Ovary (tissue), 3 donors: Measurements from ENCODE around the gene CHD6.

Source experiments
- CTCF ChIP-seq, 3 donors: fragments of 450-650 bp in 2 of 3; fragments of 200-600 bp in 1 of 3; IDR thresholded peaks; one replicate each; pipeline versions ENCODE4 v1.5.1 to v1.8.0; 2016 to 2022; ENCODE audit warnings: antibody characterized with exemption in 3 of 3, mild to moderate bottlenecking in 1 of 3
- EP300 ChIP-seq: sonication (generic); formaldehyde crosslinking; IDR thresholded peaks from one replicate; pipeline ENCODE4 v1.6.1; 2017; ENCODE audit warnings: antibody characterized with exemption
- donor health status: DM: no; HTN: no; CAD: no.

- TF ChIP-seq EP300 (no peak), CTCF (IDR thresholded peaks at IDR 0.05) (no peak)
Measured at GRCh38 chr20:41475503-41475902, 142.7 kb downstream of the CHD6 start.
